HG02588 (cell line): Measurements from ENCODE around the gene LYRM4.

Source experiments
- ATAC-seq: cut with Tn5 transposase; IDR thresholded peaks from one replicate; pipeline ENCODE4 v1.9.1; 2021; ENCODE audit warnings: mild to moderate bottlenecking, moderate library complexity; ENCODE audit not compliant: unreplicated experiment

LYRM4 gene

DNA sequence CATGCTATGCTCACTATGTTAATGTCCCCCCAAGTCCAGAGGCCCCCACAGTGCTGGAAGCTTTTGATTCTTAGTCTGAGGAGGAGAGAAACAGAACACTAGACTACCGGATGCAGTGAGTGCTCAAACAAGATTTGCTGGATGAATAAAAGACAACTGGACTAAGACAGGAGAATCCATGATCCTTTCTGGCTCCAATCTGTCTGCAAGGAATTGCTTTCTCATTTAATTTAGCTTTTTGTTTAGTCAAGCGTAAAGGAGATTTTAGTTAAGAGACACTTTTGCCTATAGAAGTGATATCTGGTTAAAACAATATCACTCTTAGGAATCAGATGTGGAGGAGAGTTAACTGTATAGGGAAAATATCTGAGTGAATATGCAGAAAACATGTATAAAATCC lies 13.5 kb downstream of the LYRM4 start:
- ATAC-seq, result no peak

DNA sequence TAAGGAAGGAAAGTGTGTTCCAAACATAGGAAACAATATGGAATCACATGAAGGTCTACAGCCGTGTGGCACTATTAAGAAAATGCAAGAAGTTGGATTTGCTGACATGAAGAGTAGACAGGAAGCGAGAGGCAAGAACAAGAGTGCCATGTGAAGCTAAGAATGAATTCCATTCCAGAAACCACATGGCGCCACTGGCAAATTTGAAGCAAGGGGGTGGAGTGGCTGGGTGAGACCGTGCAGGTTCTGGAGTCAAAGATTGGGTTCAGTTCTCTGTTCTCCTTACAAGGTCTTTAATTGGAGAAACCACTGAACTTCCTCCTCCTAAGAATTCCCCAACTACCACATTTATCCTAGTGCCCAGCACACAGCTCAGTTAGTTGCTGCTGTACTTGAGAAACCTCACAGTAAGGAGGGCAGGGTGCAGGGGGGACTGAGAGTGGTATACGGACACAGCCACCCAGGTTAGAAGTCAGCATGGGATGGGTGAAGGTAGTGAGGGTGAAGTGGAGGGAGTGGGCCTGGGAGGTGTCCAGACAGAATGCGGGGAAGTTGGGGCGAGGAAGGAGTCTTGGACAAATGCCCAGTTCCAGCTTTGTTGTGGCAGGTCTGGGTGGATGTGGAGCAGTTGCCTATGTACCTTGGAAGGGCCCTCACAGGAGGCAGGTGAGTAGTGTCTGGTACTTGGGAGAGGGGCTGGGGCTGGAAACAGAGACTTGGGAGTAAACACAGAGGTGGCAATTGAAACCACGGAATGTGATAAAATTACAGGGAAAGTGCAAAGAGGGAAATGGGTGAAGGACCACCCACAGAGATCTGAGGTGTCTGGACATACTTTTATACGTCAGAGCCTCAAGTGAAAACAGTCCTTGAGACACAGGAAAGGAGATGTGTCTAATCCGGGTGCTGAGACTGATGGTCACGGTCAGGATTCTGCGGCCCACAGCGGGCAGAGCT lies 14.3 kb downstream of the LYRM4 start:
- no peak for ATAC-seq

DNA sequence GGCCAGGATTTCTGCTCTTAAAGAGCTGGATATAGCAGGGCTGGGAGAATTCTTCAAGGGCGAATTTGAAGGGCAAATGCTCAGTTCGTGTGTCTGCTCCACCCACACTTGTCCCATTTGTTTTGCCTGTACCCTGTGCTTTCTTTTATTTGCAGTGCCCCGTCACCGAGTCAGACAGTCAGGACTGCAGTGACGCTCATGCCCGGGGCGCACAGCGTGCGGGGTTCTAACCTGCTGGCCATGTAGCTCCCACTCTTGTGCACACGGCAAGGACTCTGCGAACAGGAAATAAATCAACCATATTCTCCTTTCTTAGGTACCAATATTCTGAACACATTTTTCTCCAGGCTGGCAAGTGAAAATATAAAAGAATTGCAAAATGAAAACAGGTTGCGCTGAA lies 17.7 kb downstream of the LYRM4 start:
- ATAC-seq, result no peak

DNA sequence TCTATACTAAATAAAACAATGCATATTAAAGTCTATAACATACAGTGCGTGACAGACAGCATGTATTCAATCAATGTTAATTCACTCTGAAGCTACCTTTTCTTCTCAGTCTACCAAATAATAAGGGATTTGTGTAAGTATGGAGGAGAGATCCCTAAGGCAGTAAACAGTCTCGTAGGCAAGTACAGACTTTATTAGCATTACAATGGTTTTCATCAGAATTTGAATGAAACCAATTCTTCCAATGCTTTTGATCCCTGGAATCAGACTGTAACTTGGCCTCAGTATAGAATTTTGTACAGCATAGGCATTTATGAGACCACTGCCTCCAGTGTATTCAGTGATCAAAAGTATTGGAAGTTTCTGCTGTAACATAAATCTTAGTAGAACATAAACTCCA lies 19.5 kb downstream of the LYRM4 start:
- no peak for ATAC-seq

DNA sequence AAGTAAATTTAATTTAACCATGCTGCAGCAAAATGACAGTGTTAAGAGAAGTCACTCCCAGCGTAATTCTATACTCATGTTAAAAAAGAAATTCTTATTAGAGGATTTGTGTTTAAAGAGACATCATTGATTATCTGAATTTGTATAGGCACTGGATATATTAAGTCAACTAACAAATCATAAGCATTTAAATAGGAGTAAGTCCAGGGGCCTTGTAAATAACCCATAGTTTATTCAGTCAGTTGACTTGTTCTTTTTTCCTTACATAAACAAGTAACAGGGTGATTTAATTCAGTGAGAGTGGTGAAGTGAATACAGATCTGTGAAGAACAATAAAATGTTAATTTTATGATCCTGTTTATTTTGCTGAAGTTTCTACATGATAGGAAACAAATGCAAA lies 22.4 kb downstream of the LYRM4 start:
- ATAC-seq, result no peak

DNA sequence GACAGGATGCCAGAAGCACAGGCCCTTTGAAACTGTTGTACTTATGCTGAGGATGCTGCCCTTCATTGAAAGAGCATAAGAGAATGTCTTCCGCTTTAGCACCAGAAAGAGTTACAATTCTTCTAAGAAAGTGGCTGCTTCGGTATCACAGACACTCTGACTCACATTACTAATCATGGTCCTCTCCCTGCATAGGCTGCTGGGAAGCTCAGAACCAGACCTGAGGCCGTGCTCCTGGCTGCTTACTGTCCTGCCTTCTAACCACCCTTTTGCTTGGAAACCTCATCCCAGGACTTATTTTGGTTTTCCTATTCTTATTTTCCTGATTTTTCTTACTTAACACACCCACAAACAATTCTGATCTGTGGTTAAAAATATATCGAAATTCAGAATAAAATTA lies 22.9 kb downstream of the LYRM4 start:
- no peak for ATAC-seq

DNA sequence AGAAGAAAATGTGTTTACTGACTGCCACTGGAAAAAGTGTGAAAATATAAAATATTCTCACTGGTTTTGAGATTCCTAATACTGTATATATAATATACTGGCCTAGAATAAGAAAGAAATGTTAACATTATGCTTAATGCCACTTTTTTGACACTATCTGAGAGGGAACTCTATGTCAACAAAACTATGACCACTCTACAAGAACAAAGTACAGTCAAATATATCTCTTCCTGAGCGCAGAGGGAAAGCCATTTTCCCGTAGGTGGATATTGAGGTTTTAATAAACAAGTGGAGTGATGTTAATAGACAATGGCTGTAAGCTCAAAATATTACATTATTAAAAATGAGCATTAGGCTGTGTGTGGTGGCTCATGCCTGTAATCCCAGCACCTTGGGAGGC lies 24.9 kb downstream of the LYRM4 start:
- ATAC-seq, result no peak

DNA sequence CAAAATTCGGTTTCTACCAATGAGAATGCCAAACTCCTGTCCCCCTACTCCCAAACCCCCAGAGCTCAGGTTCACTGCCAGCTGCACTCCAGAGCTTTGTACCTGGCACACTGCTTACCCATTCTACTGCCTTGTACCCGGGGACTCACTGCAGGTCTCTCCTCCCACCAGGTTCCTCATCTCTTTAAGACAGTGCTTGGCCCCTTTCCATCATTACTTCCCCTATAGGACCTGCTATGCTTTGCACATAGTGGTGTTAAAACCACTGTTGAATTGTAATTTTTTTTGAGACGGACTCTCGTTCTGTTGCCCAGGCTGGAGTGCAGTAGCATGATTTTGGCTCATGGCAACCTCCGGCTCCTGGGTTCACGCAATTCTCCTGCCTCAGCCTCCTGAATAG lies 25.9 kb downstream of the LYRM4 start:
- no peak for ATAC-seq

DNA sequence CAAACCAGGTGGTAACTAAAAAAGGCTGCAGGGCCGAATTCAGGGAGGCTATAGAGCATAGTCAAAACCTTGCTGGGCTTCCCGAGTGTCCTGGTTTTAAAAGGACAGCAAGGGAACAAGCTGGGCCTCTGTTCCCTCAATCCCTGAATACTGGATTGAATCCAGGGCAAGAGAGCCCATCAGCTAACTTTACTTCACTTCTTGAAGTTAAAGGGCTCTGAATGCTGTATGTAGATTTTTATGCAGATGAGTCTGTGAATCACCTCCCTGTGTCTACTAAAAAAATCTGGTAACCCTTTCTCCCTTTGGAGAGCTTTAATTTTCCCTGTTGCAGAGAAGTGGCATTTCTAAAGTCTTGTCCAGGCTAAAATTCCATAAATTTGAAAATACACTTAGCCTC lies 29.5 kb downstream of the LYRM4 start:
- ATAC-seq, result no peak

DNA sequence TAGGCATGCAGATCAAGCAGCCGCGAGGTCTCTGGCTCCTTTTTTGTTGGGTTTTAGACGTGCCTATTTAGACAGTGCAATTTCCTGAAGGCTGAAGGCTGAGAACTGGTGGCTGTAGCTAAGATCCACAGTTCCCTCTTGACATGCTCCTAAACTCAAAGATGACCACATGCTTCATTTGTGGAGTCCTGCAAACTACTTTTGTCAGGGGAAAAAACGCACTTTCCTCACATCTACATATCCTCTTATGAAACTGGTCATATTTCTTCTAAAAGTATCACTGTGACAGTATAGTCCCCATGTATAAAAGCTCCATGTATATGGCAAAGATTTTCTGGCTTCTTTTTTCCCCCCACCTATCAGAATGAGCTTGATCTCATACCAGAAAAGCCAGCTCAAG lies 30.7 kb downstream of the LYRM4 start:
- ATAC-seq, result no peak

DNA sequence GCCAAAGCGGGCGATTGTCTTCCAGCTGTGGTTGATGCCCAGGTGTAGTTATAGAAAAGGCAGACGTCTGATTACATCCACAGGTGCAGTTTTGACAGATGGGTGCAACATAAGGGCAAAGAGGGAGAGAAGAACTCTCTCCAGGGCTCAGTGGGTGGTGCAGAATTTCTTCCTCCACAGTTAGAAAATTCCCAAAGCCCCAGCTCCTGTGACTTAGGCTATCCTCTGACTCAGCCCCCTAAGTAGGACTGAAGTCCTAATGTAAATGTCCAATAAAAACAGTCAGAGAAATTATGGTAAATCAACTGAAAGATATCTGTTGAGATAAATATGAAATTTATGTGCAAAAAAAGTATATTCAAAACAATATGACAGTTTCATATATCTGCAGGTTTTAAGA lies 31.4 kb downstream of the LYRM4 start:
- ATAC-seq, result no peak

DNA sequence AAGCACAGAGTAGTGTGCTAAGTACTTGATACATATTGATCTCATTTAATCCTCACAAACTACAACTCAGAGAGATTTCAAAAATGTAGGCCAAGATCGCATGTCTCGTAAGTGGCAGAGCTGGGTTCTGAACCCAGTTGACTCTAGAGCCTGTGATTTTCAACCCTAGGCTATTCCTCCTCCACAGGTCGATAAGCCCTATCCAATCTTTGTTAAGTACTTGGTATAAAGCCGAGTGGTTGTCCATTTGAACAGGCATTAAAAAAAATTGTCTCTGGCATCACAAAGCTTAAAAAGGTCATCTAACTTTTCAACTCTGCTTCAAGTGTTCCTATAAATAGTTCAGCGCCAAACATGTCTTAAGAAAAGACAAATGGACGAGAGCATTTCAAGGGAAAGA lies 37.4 kb downstream of the LYRM4 start:
- ATAC-seq, result no peak

DNA sequence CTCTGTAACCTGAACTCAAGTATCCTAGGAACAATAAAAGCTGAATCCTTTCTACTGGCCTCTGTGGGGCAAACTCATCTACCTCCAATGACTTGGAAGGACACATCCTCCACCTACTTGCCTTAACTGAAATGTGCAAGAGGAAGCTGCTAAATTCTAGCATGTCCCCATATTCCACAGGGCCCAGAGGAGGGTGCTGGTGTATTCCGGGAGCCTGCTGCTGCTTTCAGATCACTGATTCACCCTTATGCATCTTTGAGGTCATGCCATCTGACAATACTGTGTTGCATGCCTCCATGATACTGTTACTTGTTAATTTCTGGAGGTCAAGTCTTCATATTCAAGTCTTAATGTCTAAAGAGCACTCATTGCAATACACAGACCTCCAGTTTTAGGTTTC lies 40.3 kb downstream of the LYRM4 start:
- ATAC-seq, result no peak

DNA sequence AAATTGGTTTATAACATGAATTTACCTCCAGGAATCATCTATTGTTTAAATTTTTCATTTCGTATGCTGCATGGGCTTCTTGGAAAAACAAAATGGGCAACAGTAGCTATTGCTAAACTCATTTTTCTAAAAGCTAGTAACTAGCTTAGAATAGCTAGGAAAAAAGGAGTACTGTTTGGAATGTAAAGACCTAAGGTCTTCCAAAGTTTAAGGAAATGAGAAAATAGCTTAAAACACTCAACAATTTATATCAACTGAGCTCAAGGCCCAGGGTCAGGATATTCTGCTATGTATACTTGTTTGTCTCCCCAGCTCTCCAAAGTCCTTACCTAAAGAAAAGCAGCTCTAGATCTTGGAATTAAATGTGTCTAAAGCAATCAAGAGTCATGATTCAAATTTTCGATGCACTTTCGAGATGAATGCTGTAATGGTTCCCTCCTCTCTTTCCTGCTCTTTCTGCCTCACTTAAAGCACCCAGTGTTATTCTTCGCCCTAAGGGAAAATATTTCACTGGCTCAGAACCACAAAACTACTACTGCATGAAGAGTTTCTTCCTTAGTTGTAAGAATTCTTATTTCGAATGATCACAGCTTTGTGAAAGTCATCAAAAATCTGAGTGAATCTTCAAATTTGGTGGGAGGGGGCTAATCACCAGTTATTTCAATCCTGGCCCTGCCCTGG lies 41.6 kb downstream of the LYRM4 start:
- no peak for ATAC-seq

DNA sequence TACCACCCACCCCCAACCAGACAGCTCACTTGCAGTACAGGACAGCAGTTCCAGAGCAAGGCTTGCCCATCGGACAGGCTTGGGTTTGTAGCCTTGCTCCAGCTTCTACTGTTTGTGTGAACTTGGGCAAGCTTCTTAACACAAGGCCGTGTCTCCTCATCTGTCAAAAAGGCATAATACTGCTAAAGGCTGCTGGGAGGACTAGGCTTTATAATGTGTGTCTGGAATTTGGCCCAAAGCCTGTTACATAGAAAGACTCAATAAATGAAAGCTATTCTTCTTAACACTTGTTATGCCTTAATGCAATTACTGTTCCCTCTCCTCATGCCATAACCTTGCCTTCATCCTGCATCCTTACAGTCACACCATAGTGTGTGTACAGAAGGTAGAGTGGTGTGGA lies 43.4 kb downstream of the LYRM4 start:
- ATAC-seq, result no peak

DNA sequence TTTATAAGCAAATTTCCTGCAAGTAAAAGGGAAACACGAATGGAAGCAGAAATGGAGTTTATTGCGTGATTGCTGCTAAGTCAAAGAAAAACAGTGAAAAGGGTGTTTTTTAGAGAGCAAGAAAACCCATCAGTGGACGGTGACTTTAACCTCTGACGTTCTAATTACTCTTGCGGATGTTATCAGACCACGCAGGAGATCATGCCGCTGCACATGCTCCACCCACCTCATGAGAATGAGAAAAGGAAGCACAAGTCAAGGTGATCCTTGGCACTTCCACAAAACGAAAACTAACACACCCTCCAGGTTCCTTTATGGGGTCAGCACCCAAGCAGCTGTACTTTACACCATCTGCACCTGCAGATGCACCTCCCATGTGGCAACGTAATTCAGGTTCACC lies 45.0 kb downstream of the LYRM4 start:
- no peak for ATAC-seq

DNA sequence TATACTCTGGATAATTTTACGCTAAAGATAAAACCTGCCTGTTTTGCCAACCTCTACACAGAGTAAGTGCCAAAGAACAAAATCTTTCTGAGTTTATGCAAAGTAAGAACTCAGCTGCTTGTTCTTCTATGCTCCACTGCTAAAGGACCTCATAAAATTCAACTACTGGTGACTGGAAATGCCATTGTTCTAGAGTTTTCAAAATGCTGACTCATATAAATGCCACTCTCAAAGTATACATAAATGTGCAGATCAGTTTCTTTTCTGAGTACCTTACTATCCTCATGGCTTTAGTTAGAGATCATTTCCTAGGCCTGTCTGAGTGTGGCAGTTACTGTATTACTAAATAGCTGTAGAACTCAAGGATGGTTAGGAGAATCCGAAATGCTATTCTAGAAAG lies 45.6 kb downstream of the LYRM4 start:
- no peak for ATAC-seq

DNA sequence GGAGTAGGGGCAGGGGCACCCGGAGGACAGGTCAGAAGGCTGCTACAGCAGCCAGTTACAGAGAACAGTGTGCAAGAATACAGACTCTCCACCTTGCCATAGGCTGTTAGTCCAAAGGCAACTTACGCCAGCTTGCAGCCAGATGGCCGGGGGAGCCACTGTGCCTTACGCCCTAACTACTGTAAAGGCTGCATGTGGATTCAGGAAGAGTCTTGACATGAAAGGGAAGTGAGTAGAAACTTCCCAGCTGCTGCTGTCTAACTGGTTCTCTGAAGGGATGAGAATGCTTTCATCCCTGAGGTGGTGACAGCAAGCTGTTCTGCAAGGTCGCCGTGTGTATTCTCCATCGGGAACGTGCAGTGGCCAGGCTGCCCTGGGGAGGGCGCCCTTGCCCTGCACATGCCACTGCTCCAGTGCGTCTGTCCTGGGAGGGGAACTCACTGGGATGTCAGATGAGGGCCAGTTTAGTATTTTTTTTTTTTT lies 46.1 kb downstream of the LYRM4 start:
- ATAC-seq, result no peak

DNA sequence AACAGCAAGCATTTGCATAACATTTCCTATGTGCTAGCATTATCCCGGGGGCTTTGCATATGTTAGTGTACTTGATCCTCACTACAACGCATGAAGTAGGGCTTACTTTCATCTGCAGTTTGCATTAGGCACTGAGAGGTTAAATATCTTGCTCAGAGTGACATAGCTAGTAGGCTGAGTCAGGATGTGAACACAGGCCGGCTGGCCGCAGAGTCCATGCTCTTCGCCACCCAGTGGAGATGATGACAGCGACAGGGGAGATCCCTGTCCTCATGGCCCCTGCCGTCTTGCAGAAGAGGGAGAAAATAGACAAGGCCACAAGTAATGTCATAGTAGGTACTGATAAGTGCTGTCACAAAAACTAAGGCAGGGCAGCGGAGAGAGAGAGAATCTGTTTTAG lies 46.9 kb downstream of the LYRM4 start:
- ATAC-seq, result no peak

DNA sequence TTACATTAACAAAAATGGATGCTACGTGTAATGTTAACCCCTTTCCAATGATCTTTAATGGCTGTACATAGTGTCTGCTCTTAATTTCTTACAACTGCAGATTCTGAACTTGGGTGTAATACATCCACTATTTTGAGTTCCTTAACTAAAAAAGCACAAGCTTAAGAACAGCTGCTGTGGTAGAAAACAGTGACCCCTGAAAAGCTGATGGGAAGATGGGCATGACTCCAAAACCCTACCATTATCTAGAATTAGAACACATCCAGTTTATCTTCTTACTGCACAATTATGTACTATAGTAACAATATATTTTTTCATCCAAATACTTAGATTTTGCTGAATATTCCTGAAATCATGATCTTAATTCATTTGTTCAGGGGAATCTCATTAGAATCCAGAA lies 49.3 kb downstream of the LYRM4 start:
- ATAC-seq, result no peak

DNA sequence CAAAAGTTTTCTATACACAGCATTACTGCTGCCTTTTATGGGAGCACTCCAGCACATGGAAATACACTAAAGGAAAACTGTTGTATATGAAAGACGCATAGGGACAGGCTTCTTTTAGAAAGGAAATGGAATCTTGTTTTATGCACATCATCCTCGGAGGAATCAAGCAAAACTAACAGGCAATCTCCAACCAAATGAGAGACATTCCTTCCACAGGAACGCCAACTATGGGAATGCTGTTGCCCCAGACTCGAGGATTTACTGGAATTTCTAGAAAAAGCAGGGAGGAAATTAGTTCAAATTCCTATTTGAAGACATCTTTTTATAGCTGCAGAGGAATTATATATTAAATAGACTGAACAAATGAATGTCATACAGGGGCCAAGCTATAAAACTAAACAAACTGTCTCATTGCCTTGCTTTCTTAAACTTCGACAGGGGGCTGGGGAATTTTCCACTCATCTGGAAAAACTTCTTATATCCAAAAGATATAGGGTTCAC lies 52.2 kb downstream of the LYRM4 start:
- no peak for ATAC-seq

DNA sequence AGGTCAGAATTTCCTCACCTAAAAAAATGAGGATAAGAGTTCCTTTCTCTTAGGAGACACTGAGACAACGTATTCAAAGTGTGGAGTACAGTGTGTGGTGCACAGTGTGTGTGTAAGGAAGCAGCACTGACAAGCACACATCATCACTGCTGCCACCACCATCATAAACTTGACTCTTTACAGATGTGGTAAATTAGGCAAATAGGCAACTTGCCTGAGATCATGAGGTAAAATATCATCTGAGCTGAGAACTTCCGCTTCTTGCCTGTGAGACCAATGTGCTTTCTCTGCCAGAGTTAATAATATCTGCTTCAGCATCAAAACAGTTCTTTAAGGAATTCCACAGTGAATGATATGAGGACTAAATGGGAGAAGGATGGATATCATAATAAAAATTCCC lies 52.7 kb downstream of the LYRM4 start:
- no peak for ATAC-seq
